Breast epithelium (tissue), 4 donors: ENCODE data around the gene HMCES. TPM values are rescaled to one million over a fixed set of nuclear protein-coding genes. Genes with fewer than 3 reads are reported as not detected.

Experiments
- DNase-seq, 2 donors: peaks; one replicate each; pipeline ENCODE4 v3.0.0-alpha.2; 2019; ENCODE audit warnings: low spot score in 2 of 2
- H3K27ac ChIP-seq, 2 donors: fragments of 200-600 bp; sonication (generic) in 1 of 2; one replicate each; pipeline ENCODE4 v1.5.1; 2016 to 2019; ENCODE audit warnings: mild to moderate bottlenecking in 1 of 2
- H3K27me3 ChIP-seq, 2 donors: fragments of 200-600 bp; sonication (generic) in 1 of 2; one replicate each; pipeline versions ENCODE4 v1.5.1 to v1.6.0; 2017 to 2019; ENCODE audit warnings: control low read depth in 1 of 2, mild to moderate bottlenecking in 1 of 2
- H3K36me3 ChIP-seq: fragments of 200-600 bp; one replicate; pipeline ENCODE4 v1.5.1; 2019
- H3K4me1 ChIP-seq, 2 donors: fragments of 200-600 bp; sonication (generic); one replicate each; pipeline ENCODE4 v1.5.1; 2016 to 2019; ENCODE audit warnings: control low read depth in 1 of 2
- H3K4me3 ChIP-seq, 3 donors: fragments of 200-600 bp; sonication (generic); 1 replicate in 2 of 3; 2 replicates in 1 of 3; pipeline ENCODE4 v1.5.1; 2016 to 2019; ENCODE audit warnings: mild to moderate bottlenecking in 3 of 3, moderate library complexity in 2 of 3
- H3K9me3 ChIP-seq, 2 donors: fragments of 200-600 bp; sonication (generic) in 1 of 2; one replicate each; pipeline ENCODE4 v1.5.1; 2016 to 2019; ENCODE audit warnings: control low read depth in 1 of 2
- CTCF ChIP-seq, 3 donors: fragments of 450-650 bp; IDR thresholded peaks; one replicate each; pipeline ENCODE4 v1.5.1; 2016 to 2017; ENCODE audit warnings: antibody characterized with exemption in 3 of 3, mild to moderate bottlenecking in 3 of 3, moderate library complexity in 3 of 3
- POLR2A ChIP-seq: fragments of 450-650 bp; IDR thresholded peaks from one replicate; pipeline ENCODE4 v1.6.1; 2016; ENCODE audit warnings: antibody characterized with exemption, mild to moderate bottlenecking, moderate library complexity
- POLR2AphosphoS5 ChIP-seq, 3 donors: sonication (generic); formaldehyde crosslinking; IDR thresholded peaks; one replicate each; pipeline ENCODE4 v1.6.1; 2017; ENCODE audit warnings: antibody characterized with exemption in 3 of 3
- intact Hi-C: fragments of 100-400 bp; cut with DNase I; formaldehyde crosslinking; loops from one replicate; pipeline ENCODE4 v1.15.1; 2023; ENCODE audit warnings: low total_unique reads
- total RNA-seq, 3 donors: library from RNA; depleted of rRNA; stranded (reverse); fragments of >200 nt; gene quantifications; one replicate each; pipeline ENCODE4 v1.1.0, GENCODE V29; 2016

HMCES gene
- total RNA-seq, 3 donors from 2014 or later = 32.3 to 40.5 (median 32.8) TPM

- TF ChIP-seq POLR2AphosphoS5 (IDR thresholded peaks at IDR 0.05) = peak in 1 of 3 donors; percentile 25
- TF ChIP-seq CTCF (IDR thresholded peaks at IDR 0.05) = no peak
- no peak for TF ChIP-seq POLR2A
- Histone ChIP-seq H3K4me1 (no peaks in the 10 kb centered on the region), H3K4me3 (no peak overlapping the region), H3K36me3 (no peaks in the 10 kb centered on the region), H3K27ac (no peak overlapping the region), H3K27me3 (no peaks in the 10 kb centered on the region), H3K9me3 (no peaks in the 10 kb centered on the region)
- DNase-seq = peak in 1 of 2 donors; percentile 32
- intact Hi-C loops = no loop called here
Measured at GRCh38 chr3:129233538-129233937, 45.1 kb upstream of the HMCES start.

- intact Hi-C loops = no loop called here
- no peak for DNase-seq
- no peaks in the 10 kb centered on the region for H3K36me3 ChIP-seq
- H3K9me3 ChIP-seq = no peaks in the 10 kb centered on the region
- H3K27ac ChIP-seq = no peak overlapping the region
- H3K27me3 ChIP-seq = no peaks in the 10 kb centered on the region
- TF ChIP-seq POLR2AphosphoS5 (IDR thresholded peaks at IDR 0.05) (no peak), POLR2A (no peak), CTCF (IDR thresholded peaks at IDR 0.05) (no peak)
- no peak overlapping the region for H3K4me3 ChIP-seq
- no peaks in the 10 kb centered on the region for H3K4me1 ChIP-seq
Measured at GRCh38 chr3:129234441-129234840, 44.2 kb upstream of the HMCES start.

GRCh38 chr3:129235344-129235917, 43.2 kb upstream of the HMCES start:
- no peak overlapping the region for H3K27ac ChIP-seq
- intact Hi-C loops = no loop called here

GRCh38 chr3:129238945-129239705, 39.5 kb upstream of the HMCES start:
- Histone ChIP-seq H3K36me3 (no peaks in the 10 kb centered on the region), H3K4me1 (no peaks in the 10 kb centered on the region), H3K9me3 (no peaks in the 10 kb centered on the region), H3K4me3 (no peak overlapping the region), H3K27ac (no peak overlapping the region), H3K27me3 (no peaks in the 10 kb centered on the region)
- intact Hi-C loops = no loop called here
- no peak for TF ChIP-seq POLR2AphosphoS5 (IDR thresholded peaks at IDR 0.05)
- TF ChIP-seq POLR2A = no peak
- no peak for TF ChIP-seq CTCF (IDR thresholded peaks at IDR 0.05)
- DNase-seq = no peak

More at GRCh38 chr3:129235344-129235917, 43.2 kb upstream of the HMCES start:
- no peak overlapping the region for H3K4me3 ChIP-seq
- no peak for DNase-seq
- TF ChIP-seq POLR2A = no peak
- TF ChIP-seq POLR2AphosphoS5 (IDR thresholded peaks at IDR 0.05) = no peak
- no peak for TF ChIP-seq CTCF (IDR thresholded peaks at IDR 0.05)
- H3K36me3 ChIP-seq = no peaks in the 10 kb centered on the region
- H3K9me3 ChIP-seq = no peaks in the 10 kb centered on the region
- no peaks in the 10 kb centered on the region for H3K27me3 ChIP-seq
- no peaks in the 10 kb centered on the region for H3K4me1 ChIP-seq

GRCh38 chr3:129239991-129240390, 38.7 kb upstream of the HMCES start:
- intact Hi-C loops = no loop called here
- H3K27me3 ChIP-seq = no peaks in the 10 kb centered on the region
- DNase-seq = no peak
- H3K4me1 ChIP-seq = no peaks in the 10 kb centered on the region
- H3K27ac ChIP-seq = no peak overlapping the region
- no peak overlapping the region for H3K4me3 ChIP-seq
- TF ChIP-seq CTCF (IDR thresholded peaks at IDR 0.05) = no peak
- TF ChIP-seq POLR2AphosphoS5 (IDR thresholded peaks at IDR 0.05) = no peak
- no peak for TF ChIP-seq POLR2A
- no peaks in the 10 kb centered on the region for H3K9me3 ChIP-seq
- no peaks in the 10 kb centered on the region for H3K36me3 ChIP-seq
